HFF-Myc (cell line): Measurements from ENCODE around the gene CXCL10.

Experiments
- DNase-seq: peaks from one replicate; pipeline ENCODE4 v3.0.0-alpha.2; 2011; ENCODE audit warnings: low read depth; ENCODE audit errors: extremely low read depth
- H3K4me3 ChIP-seq: replicated peaks from 2 replicates; pipeline ENCODE4 v1.5.1; 2011; ENCODE audit warnings: low read depth, mild to moderate bottlenecking, control low read depth, low read length
- CTCF ChIP-seq: IDR thresholded peaks from 2 replicates; pipeline ENCODE4 v1.5.1; 2012; ENCODE audit warnings: mild to moderate bottlenecking, low read depth, low read length, control low read depth; ENCODE audit errors: missing control alignments

The CXCL10 gene

GRCh38 chr4:76036855-76037254, 13.6 kb upstream of the CXCL10 start:
- TF ChIP-seq CTCF: no peak
- H3K4me3 ChIP-seq: no peak overlapping the region
- DNase-seq: no peak

GRCh38 chr4:76035799-76036380, 12.6 kb upstream of the CXCL10 start, which contains the start of gene CXCL11:
Gene CXCL11, minus strand, starts transcription at chr4:76036070. Its CDS starts 83 bp downstream, at chr4:76035987.
- TF ChIP-seq CTCF: no peak
- no peak for DNase-seq
- H3K4me3 ChIP-seq: no peak within 1 kb of the TSS

GRCh38 chr4:76035141-76035540, 11.8 kb upstream of the CXCL10 start:
- no peak overlapping the region for H3K4me3 ChIP-seq
- no peak for DNase-seq
- TF ChIP-seq CTCF: no peak

GRCh38 chr4:76029300-76029699, 6.0 kb upstream of the CXCL10 start:
- TF ChIP-seq CTCF: no peak
- no peak overlapping the region for H3K4me3 ChIP-seq
- no peak for DNase-seq

- DNase-seq: no peak
- no peak for TF ChIP-seq CTCF
- H3K4me3 ChIP-seq: no peak overlapping the region
Observed at GRCh38 chr4:76028350-76028765, 5.1 kb upstream of the CXCL10 start.

- H3K4me3 ChIP-seq: no peak overlapping the region
- DNase-seq: no peak
- no peak for TF ChIP-seq CTCF
Observed at GRCh38 chr4:76024065-76024464, 768 bp upstream of the CXCL10 start.

- TF ChIP-seq CTCF: no peak
- DNase-seq: no peak
- no peak overlapping the region for H3K4me3 ChIP-seq
Observed at GRCh38 chr4:76022677-76023076, 620 bp downstream of the CXCL10 start.
